K562 (cell line): ENCODE measurements around the gene STIM1. TPM values are rescaled to one million over a fixed set of nuclear protein-coding genes. Genes with fewer than 3 reads are reported as not detected.

Experiments
- ATAC-seq: fragments of 200-7000 bp; cut with Tn5 transposase; 3 replicates; pipeline ENCODE4 v1.9.1; 2020; ENCODE audit warnings: moderate library complexity
- BruUV-seq: library from RNA; stranded (reverse); fragments of 400-500 nt; replicated peaks from 2 replicates; lab custom pipeline; 2021; lab: Mats Ljungman, UMichigan
- CTCF ChIA-PET: fragments of 300-600 bp; formaldehyde crosslinking; extraction: SDS; loops from one replicate; lab custom pipeline; 2021; ENCODE audit warnings: low intra/inter-chr PET ratio; lab: Yijun Ruan, JAX
- POLR2A ChIA-PET: fragments of 300-600, 350-650 bp; sonication (Branson Sonifier 250); formaldehyde crosslinking; extraction: SDS; loops from one replicate; lab custom pipeline; 2021; ENCODE audit warnings: antibody characterized with exemption, inconsistent platforms; lab: Yijun Ruan, JAX
- DNase-seq, 4 experiments: peaks; one replicate each; pipeline versions ENCODE4 v3.0.0 to v3.0.0-alpha.2; 2011 to 2018; ENCODE audit warnings: low spot score in 3 of 4, mixed read lengths in 3 of 4; ENCODE audit errors: extremely low read depth in 1 of 4
- FAIRE-seq: peaks from 2 replicates; lab custom pipeline; 2011; peaks lifted over from hg19 to GRCh38; lab: Jason Lieb, UNC
- H2AFZ ChIP-seq: 2 replicates; pipeline ENCODE4 v1.6.0; 2011; ENCODE audit warnings: low read depth, low read length, control low read depth, inconsistent platforms
- H3K27ac ChIP-seq: fragments of 200-600 bp; 3 replicates; pipeline ENCODE4 v1.8.0; 2011; ENCODE audit warnings: low read depth, mild to moderate bottlenecking, control low read depth, inconsistent platforms, low read length, moderate library complexity, mixed read lengths; ENCODE audit errors: extremely low read depth
- H3K27me3 ChIP-seq, 2 experiments: fragments of 300-600 bp in 1 of 2; 2 replicates in 1 of 2; 3 replicates in 1 of 2; pipeline versions ENCODE4 v1.6.0 to v1.8.0; 2011; ENCODE audit warnings: inconsistent platforms in 2 of 2, low read length in 2 of 2, mild to moderate bottlenecking in 1 of 2, mixed read lengths in 1 of 2, moderate library complexity in 1 of 2; ENCODE audit not compliant: control insufficient read depth in 2 of 2, insufficient read depth in 2 of 2
- H3K36me3 ChIP-seq: fragments of 300-600 bp; 3 replicates; pipeline ENCODE4 v1.8.0; 2011; ENCODE audit warnings: mild to moderate bottlenecking, low read length, inconsistent platforms; ENCODE audit not compliant: control insufficient read depth, insufficient read depth
- H3K4me1 ChIP-seq, 2 experiments: fragments of 200-600 bp in 1 of 2; replicated peaks in 1 of 2; 2 replicates in 1 of 2; 3 replicates in 1 of 2; pipeline versions ENCODE4 v1.5.1 to v1.8.0; 2011; ENCODE audit warnings: inconsistent platforms in 2 of 2, low read length in 2 of 2, mild to moderate bottlenecking in 1 of 2, mixed read lengths in 1 of 2, moderate library complexity in 1 of 2; ENCODE audit not compliant: control insufficient read depth in 2 of 2, insufficient read depth in 2 of 2
- H3K4me2 ChIP-seq: 2 replicates; pipeline ENCODE4 v1.6.1; 2011; ENCODE audit warnings: low read length, control low read depth, inconsistent platforms, mixed read lengths; ENCODE audit not compliant: insufficient read depth
- H3K4me3 ChIP-seq: fragments of 200-600 bp; sonication (generic), shearing (Covaris generic); 2 replicates; pipeline ENCODE4 v1.5.1; 2016; ENCODE audit warnings: control low read depth, inconsistent platforms
- H3K79me2 ChIP-seq: fragments of 200-600 bp; 3 replicates; pipeline ENCODE4 v1.8.0; 2011; ENCODE audit warnings: low read length, inconsistent platforms; ENCODE audit not compliant: control insufficient read depth, insufficient read depth
- H3K9ac ChIP-seq, 2 experiments: 2 replicates each; pipeline versions ENCODE4 v1.6.0 to v1.6.1; 2011; ENCODE audit warnings: low read depth in 2 of 2, low read length in 2 of 2, control low read depth in 1 of 2, inconsistent platforms in 1 of 2, mild to moderate bottlenecking in 1 of 2, mixed read lengths in 1 of 2; ENCODE audit not compliant: insufficient read depth in 1 of 2
- H3K9me1 ChIP-seq: one replicate; pipeline ENCODE4 v1.6.0; 2011; ENCODE audit warnings: inconsistent platforms, mild to moderate bottlenecking, low read length, moderate library complexity; ENCODE audit not compliant: control insufficient read depth, insufficient read depth
- H3K9me3 ChIP-seq: replicated peaks from 2 replicates; pipeline ENCODE4 v1.5.1; 2011; ENCODE audit warnings: low read depth, low read length, inconsistent platforms; ENCODE audit not compliant: control insufficient read depth, insufficient read depth
- H4K20me1 ChIP-seq: replicated peaks from 2 replicates; pipeline ENCODE4 v1.6.1; 2011; ENCODE audit warnings: low read length, inconsistent platforms, mixed read lengths; ENCODE audit not compliant: control insufficient read depth, insufficient read depth
- ATF7 ChIP-seq: fragments of 450-650 bp; IDR thresholded peaks from 2 replicates; pipeline ENCODE4 v1.7.1; 2014; ENCODE audit warnings: mild to moderate bottlenecking, moderate library complexity
- DIDO1 ChIP-seq: fragments of 450-650 bp; IDR thresholded peaks from 2 replicates; pipeline ENCODE4 v1.6.1; 2016; ENCODE audit warnings: low read depth, missing biosample characterization, missing genetic modification characterization
- GABPA ChIP-seq: fragments of 200-800 bp; sonication (Bioruptor generic); conservative IDR thresholded peaks from 2 replicates; pipeline ENCODE4 v1.6.1; 2016; ENCODE audit warnings: low read depth, missing genetic modification characterization, missing compliant biosample characterization
- GATAD2B ChIP-seq: fragments of 450-650 bp; IDR thresholded peaks from 2 replicates; pipeline ENCODE4 v1.6.1; 2017; ENCODE audit warnings: mild to moderate bottlenecking, borderline replicate concordance
- GTF2F1 ChIP-seq: IDR thresholded peaks from 2 replicates; pipeline ENCODE4 v1.6.1; 2011; ENCODE audit warnings: low read depth, low read length, improper control_type of control experiment
- MAFK ChIP-seq: IDR thresholded peaks from 2 replicates; pipeline ENCODE4 v1.6.1; 2011; ENCODE audit warnings: low read length, improper control_type of control experiment
- NELFE ChIP-seq: IDR thresholded peaks from 2 replicates; pipeline ENCODE4 v1.6.1; 2011; ENCODE audit warnings: mild to moderate bottlenecking; ENCODE audit not compliant: insufficient read depth, insufficient read length
- NFRKB ChIP-seq: fragments of 450-650 bp; IDR thresholded peaks from 2 replicates; pipeline ENCODE4 v1.6.1; 2016; ENCODE audit warnings: low read depth
- NR2C1 ChIP-seq, 2 experiments: fragments of 450-650 bp; IDR thresholded peaks; 2 replicates each; pipeline ENCODE4 v1.6.1; 2017; ENCODE audit warnings: mild to moderate bottlenecking in 2 of 2, antibody characterized with exemption in 1 of 2, inconsistent platforms in 1 of 2, missing compliant biosample characterization in 1 of 2, missing genetic modification characterization in 1 of 2
- RBM14 ChIP-seq: fragments of 200-400 bp; formaldehyde crosslinking; IDR thresholded peaks from 2 replicates; pipeline ENCODE4 v1.6.1; 2018; ENCODE audit warnings: low read depth, mild to moderate bottlenecking, low read length, moderate library complexity, borderline replicate concordance; ENCODE audit not compliant: insufficient read depth
- SRSF3 ChIP-seq: fragments of 200-400 bp; formaldehyde crosslinking; IDR thresholded peaks from 2 replicates; pipeline ENCODE4 v1.6.1; 2016; ENCODE audit warnings: mild to moderate bottlenecking, low read length, moderate library complexity; ENCODE audit not compliant: insufficient read depth
- ZBTB11 ChIP-seq, 3 experiments: fragments of 200-800 bp in 1 of 3; fragments of 250-450 bp in 1 of 3; fragments of 450-650 bp in 1 of 3; sonication (Bioruptor Pico) in 1 of 3; sonication (Bioruptor generic) in 1 of 3; formaldehyde crosslinking in 1 of 3; IDR thresholded peaks; 2 replicates each; pipeline versions ENCODE4 v1.6.1 to v1.8.0; 2016 to 2022; ENCODE audit warnings: mild to moderate bottlenecking in 2 of 3, missing genetic modification characterization in 2 of 3, missing compliant biosample characterization in 1 of 3, moderate library complexity in 1 of 3
- WGBS: fragments of 100-300 bp; shearing (Covaris generic); methylation state at CpG from one replicate; pipeline ENCODE4 v1.1.6; 2016; ENCODE audit warnings: low coverage, mixed read lengths; ENCODE audit not compliant: insufficient coverage; ENCODE audit errors: missing lambda C conversion rate; 5-methylcytosine and 5-hydroxymethylcytosine counted together
- in situ Hi-C: fragments of 300-500 bp; cut with MboI; formaldehyde crosslinking; loops from 4 replicates; pipeline ENCODE4 v1.15.0; 2018; ENCODE audit warnings: inconsistent platforms, mixed read lengths
- intact Hi-C: fragments of 100-400 bp; cut with micrococcal nuclease; formaldehyde crosslinking; loops from 2 replicates; pipeline ENCODE4 v1.14.2; 2022
- polyA plus RNA-seq, 8 experiments: library from polyadenylated mRNA; depleted of rRNA in 4 of 8; stranded (reverse) in 5 of 8; unstranded in 3 of 8; fragments of >200 nt; fragmentation: Nextera tagmentation in 2 of 8; fragmentation: Illumina TruSeq in 1 of 8; extraction: Ambion mirVana in 2 of 8; extraction: Trizol in 1 of 8; gene quantifications; 2 replicates each; pipeline versions ENCODE4 v1.2.1 to v1.2.3, GENCODE V29; 2011 to 2014; ENCODE audit warnings: inconsistent platforms in 1 of 8, missing spikeins in 1 of 8
- total RNA-seq, 7 experiments: library from RNA; depleted of rRNA in 6 of 7; stranded (reverse); fragments of >200 nt in 6 of 7; fragmentation: Illumina TruSeq in 2 of 7; extraction: Trizol in 2 of 7; gene quantifications; 2 replicates each; pipeline versions ENCODE4 v1.2.1 to v1.2.3, GENCODE V29; 2011 to 2021; ENCODE audit warnings: low replicate concordance in 1 of 7
- TF ChIP-seq, protein P1 (sequence below): sonication (generic); formaldehyde crosslinking; IDR thresholded peaks from 2 replicates; pipeline ENCODE4 v1.8.1; 2023; ENCODE audit warnings: mild to moderate bottlenecking, missing genetic modification reagents
- TF ChIP-seq, protein P2 (sequence below): conservative IDR thresholded peaks from 2 replicates; pipeline ENCODE4 v1.6.1; 2011; ENCODE audit warnings: low read depth, mild to moderate bottlenecking, low read length; ENCODE audit not compliant: control insufficient read depth

Gene STIM1
- total and polyA plus RNA-seq, 9 of the 15 experiments (the other 6 are each of a cell fraction or from before 2014, with no cell fraction given) = 7.7 to 50.5 (median 22.5) TPM

DNA sequence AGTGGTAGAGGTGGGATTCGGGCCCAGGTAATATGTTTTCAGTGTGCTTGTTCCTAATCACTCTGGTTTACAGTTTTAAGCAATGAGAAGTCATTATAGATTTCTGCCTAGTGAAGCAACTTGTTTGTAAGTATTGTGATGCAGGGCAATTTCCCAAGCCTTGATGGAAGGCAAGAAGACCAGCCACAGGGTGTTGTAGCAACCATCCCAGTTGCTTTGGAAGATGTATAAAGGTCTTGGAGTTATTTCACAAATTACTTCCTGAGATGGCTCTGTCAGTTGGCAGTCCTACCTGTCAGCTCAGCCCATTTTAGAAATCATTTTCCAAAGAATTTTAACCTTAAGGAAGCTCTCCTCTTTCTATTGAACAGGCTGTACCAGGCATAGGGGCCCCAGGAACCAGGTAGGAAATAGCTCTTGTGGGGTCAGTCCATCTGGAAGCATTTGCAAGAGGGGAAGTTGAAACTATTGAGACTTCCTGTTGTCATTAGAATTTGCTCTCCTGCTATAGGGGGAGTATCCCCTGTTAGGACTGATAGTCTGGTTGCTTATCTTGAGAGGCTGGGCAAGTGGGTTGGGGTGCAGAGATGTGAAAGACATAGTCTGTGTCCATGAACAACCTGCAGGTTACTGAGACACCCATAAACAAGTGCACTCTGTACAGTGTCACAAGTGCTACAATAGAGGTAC, 47.9 kb downstream of the STIM1 start:
- no peaks in the 10 kb centered on the region for H3K9me1 ChIP-seq
- FAIRE-seq (no peak), ATAC-seq (peak; percentile 50), DNase-seq (peak in 2 of 4 experiments; percentile 47 to 55)
- 77% methylated on average over 1 of the region's 1 CpG for WGBS
- POLR2A ChIA-PET = interaction anchor here (1.0 to 1.7 kb wide), 3 partner anchors 9 to 26 kb away, joined by 6 to 8 read pairs (median 7); no protein-coding TSS in a partner anchor
- H3K4me3 ChIP-seq = no peak overlapping the region
- no peak overlapping the region for H3K27ac ChIP-seq
- H4K20me1 ChIP-seq = no peaks in the 10 kb centered on the region; the same call in 1 of the 2 replicates
- H3K9ac ChIP-seq = no peak overlapping the region; a peak in 1 of 4 replicates
- H2AFZ ChIP-seq = no peak overlapping the region
- no peaks in the 10 kb centered on the region for H3K9me3 ChIP-seq
- intact Hi-C loops = no loop called here
- no peaks in the 10 kb centered on the region for H3K27me3 ChIP-seq
- BruUV-seq = no TSS peak
- H3K4me1 ChIP-seq = peaks cover 39 to 55% of the 10 kb centered on the region in 2 experiments
- H3K36me3 ChIP-seq = no peaks in the 10 kb centered on the region
- H3K79me2 ChIP-seq = peaks cover 72% of the 10 kb centered on the region
- in situ Hi-C loops = no loop called here
- peak overlapping the region; percentile 28; the same call in 1 of the 2 replicates for H3K4me2 ChIP-seq
- CTCF ChIA-PET = no interaction called here
- TF ChIP-seq SRSF3 (no peak), GTF2F1 (no peak), NR2C1 (IDR thresholded peaks at IDR 0.05) (no peak), NR2C1 (tag; IDR thresholded peaks at IDR 0.05) (no peak), DIDO1 (tag) (no peak), GATAD2B (no peak), ATF7 (no peak), MAFK (no peak), NFRKB (no peak), ZBTB11 (CRISPR knock-in tag; IDR thresholded peaks at IDR 0.05) (0 out of 6 replicates have a peak, but pooled peaks of 1 of the 3 experiments have one; percentile 55), GABPA (tag) (peak; percentile 41; the same call in 1 of the 2 replicates), RBM14 (no peak), NELFE (no peak)
- TF ChIP-seq, protein P1, sequence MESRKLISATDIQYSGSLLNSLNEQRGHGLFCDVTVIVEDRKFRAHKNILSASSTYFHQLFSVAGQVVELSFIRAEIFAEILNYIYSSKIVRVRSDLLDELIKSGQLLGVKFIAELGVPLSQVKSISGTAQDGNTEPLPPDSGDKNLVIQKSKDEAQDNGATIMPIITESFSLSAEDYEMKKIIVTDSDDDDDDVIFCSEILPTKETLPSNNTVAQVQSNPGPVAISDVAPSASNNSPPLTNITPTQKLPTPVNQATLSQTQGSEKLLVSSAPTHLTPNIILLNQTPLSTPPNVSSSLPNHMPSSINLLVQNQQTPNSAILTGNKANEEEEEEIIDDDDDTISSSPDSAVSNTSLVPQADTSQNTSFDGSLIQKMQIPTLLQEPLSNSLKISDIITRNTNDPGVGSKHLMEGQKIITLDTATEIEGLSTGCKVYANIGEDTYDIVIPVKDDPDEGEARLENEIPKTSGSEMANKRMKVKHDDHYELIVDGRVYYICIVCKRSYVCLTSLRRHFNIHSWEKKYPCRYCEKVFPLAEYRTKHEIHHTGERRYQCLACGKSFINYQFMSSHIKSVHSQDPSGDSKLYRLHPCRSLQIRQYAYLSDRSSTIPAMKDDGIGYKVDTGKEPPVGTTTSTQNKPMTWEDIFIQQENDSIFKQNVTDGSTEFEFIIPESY (CRISPR knock-in tag) = no peak
- TF ChIP-seq, protein P2, sequence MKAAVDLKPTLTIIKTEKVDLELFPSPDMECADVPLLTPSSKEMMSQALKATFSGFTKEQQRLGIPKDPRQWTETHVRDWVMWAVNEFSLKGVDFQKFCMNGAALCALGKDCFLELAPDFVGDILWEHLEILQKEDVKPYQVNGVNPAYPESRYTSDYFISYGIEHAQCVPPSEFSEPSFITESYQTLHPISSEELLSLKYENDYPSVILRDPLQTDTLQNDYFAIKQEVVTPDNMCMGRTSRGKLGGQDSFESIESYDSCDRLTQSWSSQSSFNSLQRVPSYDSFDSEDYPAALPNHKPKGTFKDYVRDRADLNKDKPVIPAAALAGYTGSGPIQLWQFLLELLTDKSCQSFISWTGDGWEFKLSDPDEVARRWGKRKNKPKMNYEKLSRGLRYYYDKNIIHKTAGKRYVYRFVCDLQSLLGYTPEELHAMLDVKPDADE = no peak
